SU-DHL-6 (cell line): ENCODE measurements around the gene GABRP.

Experiments used
- CTCF ChIP-seq: fragments of 200-600 bp; sonication (generic); IDR thresholded peaks from one replicate; pipeline ENCODE4 v1.5.1; 2017; ENCODE audit warnings: antibody characterized with exemption, mild to moderate bottlenecking, low read length, moderate library complexity; ENCODE audit not compliant: insufficient read depth, poor library complexity, severe bottlenecking
- EZH2phosphoT487 ChIP-seq: fragments of 200-600 bp; sonication (generic), shearing (Covaris generic); conservative IDR thresholded peaks from 2 replicates; pipeline ENCODE4 v1.6.1; 2018; ENCODE audit warnings: mild to moderate bottlenecking, antibody characterized with exemption, low read length, moderate library complexity, mixed read lengths

GRCh38 chr5:170738840-170739239 is 44.7 kb upstream of the GABRP start:
- TF ChIP-seq CTCF = no peak
- no peak for TF ChIP-seq EZH2phosphoT487
